ENCODE results near the gene CCDC152.

CCDC152 gene

GRCh38 chr5:42787073-42787472 is 30.5 kb downstream of the CCDC152 start:
- Histone ChIP-seq H3K27ac (ENCODE audit: poor library complexity, severe bottlenecking) (no peak overlapping the region), H3K9me3 (ENCODE audit: severe bottlenecking) (peaks cover 12% of the 10 kb centered on the region), H3K27me3 (ENCODE audit: insufficient read depth, poor library complexity, severe bottlenecking) (peaks cover under 1% of the 10 kb centered on the region), H3K36me3 (ENCODE audit: low read depth) (no peaks in the 10 kb centered on the region), H3K4me3 (ENCODE audit: severe bottlenecking) (no peak overlapping the region), H3K4me1 (ENCODE audit: insufficient read depth, poor library complexity, severe bottlenecking) (no peaks in the 10 kb centered on the region)
- TF ChIP-seq, protein P1, sequence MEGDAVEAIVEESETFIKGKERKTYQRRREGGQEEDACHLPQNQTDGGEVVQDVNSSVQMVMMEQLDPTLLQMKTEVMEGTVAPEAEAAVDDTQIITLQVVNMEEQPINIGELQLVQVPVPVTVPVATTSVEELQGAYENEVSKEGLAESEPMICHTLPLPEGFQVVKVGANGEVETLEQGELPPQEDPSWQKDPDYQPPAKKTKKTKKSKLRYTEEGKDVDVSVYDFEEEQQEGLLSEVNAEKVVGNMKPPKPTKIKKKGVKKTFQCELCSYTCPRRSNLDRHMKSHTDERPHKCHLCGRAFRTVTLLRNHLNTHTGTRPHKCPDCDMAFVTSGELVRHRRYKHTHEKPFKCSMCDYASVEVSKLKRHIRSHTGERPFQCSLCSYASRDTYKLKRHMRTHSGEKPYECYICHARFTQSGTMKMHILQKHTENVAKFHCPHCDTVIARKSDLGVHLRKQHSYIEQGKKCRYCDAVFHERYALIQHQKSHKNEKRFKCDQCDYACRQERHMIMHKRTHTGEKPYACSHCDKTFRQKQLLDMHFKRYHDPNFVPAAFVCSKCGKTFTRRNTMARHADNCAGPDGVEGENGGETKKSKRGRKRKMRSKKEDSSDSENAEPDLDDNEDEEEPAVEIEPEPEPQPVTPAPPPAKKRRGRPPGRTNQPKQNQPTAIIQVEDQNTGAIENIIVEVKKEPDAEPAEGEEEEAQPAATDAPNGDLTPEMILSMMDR (IDR thresholded peaks at IDR 0.05; ENCODE audit: poor library complexity, severe bottlenecking), result no peak
- no peak for ATAC-seq (ENCODE audit: low read depth)
- DNase-seq (ENCODE audit: low spot score), result no peak

- Histone ChIP-seq H3K36me3 (ENCODE audit: low read depth) (no peaks in the 10 kb centered on the region), H3K4me3 (ENCODE audit: severe bottlenecking) (no peak overlapping the region), H3K27me3 (ENCODE audit: insufficient read depth, poor library complexity, severe bottlenecking) (no peaks in the 10 kb centered on the region), H3K4me1 (ENCODE audit: insufficient read depth, poor library complexity, severe bottlenecking) (no peaks in the 10 kb centered on the region), H3K27ac (ENCODE audit: poor library complexity, severe bottlenecking) (no peak overlapping the region), H3K9me3 (ENCODE audit: severe bottlenecking) (peaks cover 12% of the 10 kb centered on the region)
- TF ChIP-seq, protein P1 (IDR thresholded peaks at IDR 0.05; ENCODE audit: poor library complexity, severe bottlenecking), result no peak
- ATAC-seq (ENCODE audit: low read depth) (no peak), DNase-seq (ENCODE audit: low spot score) (no peak)
Measured at GRCh38 chr5:42787845-42788244, 31.2 kb downstream of the CCDC152 start.

DNA sequence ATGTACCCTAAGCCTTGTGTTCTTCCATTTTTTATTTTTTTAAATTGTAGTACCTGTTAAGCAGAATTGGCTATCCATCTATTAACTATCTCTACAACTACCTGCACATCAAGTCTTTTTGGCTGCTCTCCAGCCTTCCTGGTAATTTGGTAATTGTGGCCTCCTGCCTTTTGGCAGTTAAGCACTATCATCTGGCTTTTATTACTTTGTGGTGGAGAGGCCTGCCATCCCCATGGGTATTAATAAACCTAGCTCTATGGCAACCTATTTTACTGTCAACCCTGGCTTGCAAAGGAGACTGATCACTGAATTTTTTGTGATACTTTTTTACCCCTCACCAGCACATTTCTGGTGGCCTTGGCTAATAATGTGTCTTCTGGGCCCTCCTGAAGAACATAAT is 34.5 kb downstream of the CCDC152 start:
- ATAC-seq (ENCODE audit: low read depth), result no peak
- TF ChIP-seq, protein P1 (IDR thresholded peaks at IDR 0.05; ENCODE audit: poor library complexity, severe bottlenecking), result no peak
- H3K9me3 ChIP-seq (ENCODE audit: severe bottlenecking), result peaks cover 12% of the 10 kb centered on the region
- DNase-seq (ENCODE audit: low spot score), result no peak
- no peaks in the 10 kb centered on the region for H3K36me3 ChIP-seq (ENCODE audit: low read depth)
- H3K4me1 ChIP-seq (ENCODE audit: insufficient read depth, poor library complexity, severe bottlenecking), result no peaks in the 10 kb centered on the region
- H3K27ac ChIP-seq (ENCODE audit: poor library complexity, severe bottlenecking), result no peak overlapping the region
- no peak overlapping the region for H3K4me3 ChIP-seq (ENCODE audit: severe bottlenecking)
- no peaks in the 10 kb centered on the region for H3K27me3 ChIP-seq (ENCODE audit: insufficient read depth, poor library complexity, severe bottlenecking)

GRCh38 chr5:42798284-42799240 is 41.9 kb downstream of the CCDC152 start:
- DNase-seq (ENCODE audit: low spot score) (no peak), ATAC-seq (ENCODE audit: low read depth) (no peak)
- Histone ChIP-seq H3K4me1 (ENCODE audit: insufficient read depth, poor library complexity, severe bottlenecking) (no peaks in the 10 kb centered on the region), H3K9me3 (ENCODE audit: severe bottlenecking) (no peaks in the 10 kb centered on the region), H3K27ac (ENCODE audit: poor library complexity, severe bottlenecking) (no peak overlapping the region), H3K27me3 (ENCODE audit: insufficient read depth, poor library complexity, severe bottlenecking) (peaks cover 5% of the 10 kb centered on the region), H3K36me3 (ENCODE audit: low read depth) (no peaks in the 10 kb centered on the region), H3K4me3 (ENCODE audit: severe bottlenecking) (no peak overlapping the region)
- TF ChIP-seq, protein P1 (IDR thresholded peaks at IDR 0.05; ENCODE audit: poor library complexity, severe bottlenecking), result no peak

DNA sequence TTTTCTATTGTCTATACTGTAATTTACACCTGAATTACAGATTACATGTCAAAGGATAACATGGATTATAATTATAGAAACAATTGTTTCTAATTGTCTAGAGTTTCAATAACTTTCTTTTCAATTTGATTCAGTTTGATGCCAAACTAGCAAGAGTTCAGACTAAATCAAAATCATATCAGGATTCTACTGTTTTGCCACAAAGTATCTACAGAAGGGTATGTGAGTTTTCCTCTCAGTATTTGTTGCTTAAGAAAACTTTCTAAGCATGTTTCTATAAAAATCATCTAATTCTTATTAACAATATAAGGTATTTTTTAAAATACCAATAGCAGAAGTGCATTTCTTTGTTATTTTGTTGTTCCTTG is 42.6 kb downstream of the CCDC152 start:
- no peaks in the 10 kb centered on the region for H3K9me3 ChIP-seq (ENCODE audit: severe bottlenecking)
- no peaks in the 10 kb centered on the region for H3K4me1 ChIP-seq (ENCODE audit: insufficient read depth, poor library complexity, severe bottlenecking)
- H3K36me3 ChIP-seq (ENCODE audit: low read depth), result no peaks in the 10 kb centered on the region
- no peak for ATAC-seq (ENCODE audit: low read depth)
- peaks cover 5% of the 10 kb centered on the region for H3K27me3 ChIP-seq (ENCODE audit: insufficient read depth, poor library complexity, severe bottlenecking)
- DNase-seq (ENCODE audit: low spot score), result no peak
- H3K4me3 ChIP-seq (ENCODE audit: severe bottlenecking), result no peak overlapping the region
- no peak overlapping the region for H3K27ac ChIP-seq (ENCODE audit: poor library complexity, severe bottlenecking)
- TF ChIP-seq, protein P1 (IDR thresholded peaks at IDR 0.05; ENCODE audit: poor library complexity, severe bottlenecking), result no peak

All from RWPE2 (cell line).